ENCODE data around the gene SLC39A1. TPM values are rescaled to one million over a fixed set of nuclear protein-coding genes. Genes with fewer than 3 reads are reported as not detected.

SLC39A1 gene
- total and polyA plus RNA-seq, 9 of the 15 experiments (the other 6 are each of a cell fraction or from before 2014, with no cell fraction given): 9.9 to 81.1 (median 62.7) TPM

DNA sequence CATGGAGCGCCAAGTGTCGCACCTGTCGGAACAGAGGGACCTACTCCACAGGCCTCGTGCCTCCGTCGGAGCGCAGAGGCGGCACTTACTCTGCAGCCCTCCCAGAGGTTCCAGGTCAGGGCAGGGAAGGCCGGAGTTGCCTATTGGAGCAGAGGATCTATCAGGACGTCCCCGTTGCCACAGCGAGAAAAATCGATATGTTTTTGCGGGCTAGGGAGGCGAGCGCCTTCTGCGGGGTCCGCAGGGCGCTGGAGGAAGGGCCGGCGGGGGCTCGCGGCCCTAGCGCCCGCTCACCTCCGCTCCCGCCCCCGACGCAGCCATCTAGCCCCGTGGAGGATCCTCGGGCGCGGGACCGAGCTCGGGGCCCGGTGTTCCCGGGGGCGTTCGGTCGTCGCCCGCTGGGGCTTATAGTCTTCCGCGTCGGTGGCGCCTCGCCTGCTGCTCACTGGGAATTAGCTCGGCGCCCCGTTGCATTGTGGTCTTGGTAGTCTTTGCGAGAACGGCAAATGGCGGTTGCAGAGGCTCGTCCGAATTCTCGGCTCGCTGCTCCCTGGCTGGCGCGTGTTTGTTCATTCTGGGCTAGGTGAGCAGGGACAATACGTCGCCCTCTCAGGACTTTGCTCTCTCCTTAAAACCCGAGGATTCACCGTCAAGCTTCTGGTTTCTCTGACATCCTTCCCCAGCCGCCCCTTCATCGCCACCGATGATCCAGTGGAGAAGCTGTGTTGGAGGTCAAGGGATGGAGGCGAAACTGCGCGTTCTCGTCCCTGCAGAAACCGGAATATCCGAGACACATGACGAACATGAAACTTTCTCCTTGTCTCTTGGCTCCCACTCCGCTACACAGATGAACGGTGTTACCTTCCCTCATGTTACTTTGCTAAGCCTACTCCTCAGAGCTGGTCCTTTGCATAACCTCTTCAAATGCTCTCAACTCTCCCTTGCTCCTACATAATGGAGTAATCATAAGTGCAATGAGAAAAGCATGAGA is 14.2 kb upstream of the SLC39A1 start, which contains the start of gene JTB (continued):
- TF ChIP-seq, protein P1, sequence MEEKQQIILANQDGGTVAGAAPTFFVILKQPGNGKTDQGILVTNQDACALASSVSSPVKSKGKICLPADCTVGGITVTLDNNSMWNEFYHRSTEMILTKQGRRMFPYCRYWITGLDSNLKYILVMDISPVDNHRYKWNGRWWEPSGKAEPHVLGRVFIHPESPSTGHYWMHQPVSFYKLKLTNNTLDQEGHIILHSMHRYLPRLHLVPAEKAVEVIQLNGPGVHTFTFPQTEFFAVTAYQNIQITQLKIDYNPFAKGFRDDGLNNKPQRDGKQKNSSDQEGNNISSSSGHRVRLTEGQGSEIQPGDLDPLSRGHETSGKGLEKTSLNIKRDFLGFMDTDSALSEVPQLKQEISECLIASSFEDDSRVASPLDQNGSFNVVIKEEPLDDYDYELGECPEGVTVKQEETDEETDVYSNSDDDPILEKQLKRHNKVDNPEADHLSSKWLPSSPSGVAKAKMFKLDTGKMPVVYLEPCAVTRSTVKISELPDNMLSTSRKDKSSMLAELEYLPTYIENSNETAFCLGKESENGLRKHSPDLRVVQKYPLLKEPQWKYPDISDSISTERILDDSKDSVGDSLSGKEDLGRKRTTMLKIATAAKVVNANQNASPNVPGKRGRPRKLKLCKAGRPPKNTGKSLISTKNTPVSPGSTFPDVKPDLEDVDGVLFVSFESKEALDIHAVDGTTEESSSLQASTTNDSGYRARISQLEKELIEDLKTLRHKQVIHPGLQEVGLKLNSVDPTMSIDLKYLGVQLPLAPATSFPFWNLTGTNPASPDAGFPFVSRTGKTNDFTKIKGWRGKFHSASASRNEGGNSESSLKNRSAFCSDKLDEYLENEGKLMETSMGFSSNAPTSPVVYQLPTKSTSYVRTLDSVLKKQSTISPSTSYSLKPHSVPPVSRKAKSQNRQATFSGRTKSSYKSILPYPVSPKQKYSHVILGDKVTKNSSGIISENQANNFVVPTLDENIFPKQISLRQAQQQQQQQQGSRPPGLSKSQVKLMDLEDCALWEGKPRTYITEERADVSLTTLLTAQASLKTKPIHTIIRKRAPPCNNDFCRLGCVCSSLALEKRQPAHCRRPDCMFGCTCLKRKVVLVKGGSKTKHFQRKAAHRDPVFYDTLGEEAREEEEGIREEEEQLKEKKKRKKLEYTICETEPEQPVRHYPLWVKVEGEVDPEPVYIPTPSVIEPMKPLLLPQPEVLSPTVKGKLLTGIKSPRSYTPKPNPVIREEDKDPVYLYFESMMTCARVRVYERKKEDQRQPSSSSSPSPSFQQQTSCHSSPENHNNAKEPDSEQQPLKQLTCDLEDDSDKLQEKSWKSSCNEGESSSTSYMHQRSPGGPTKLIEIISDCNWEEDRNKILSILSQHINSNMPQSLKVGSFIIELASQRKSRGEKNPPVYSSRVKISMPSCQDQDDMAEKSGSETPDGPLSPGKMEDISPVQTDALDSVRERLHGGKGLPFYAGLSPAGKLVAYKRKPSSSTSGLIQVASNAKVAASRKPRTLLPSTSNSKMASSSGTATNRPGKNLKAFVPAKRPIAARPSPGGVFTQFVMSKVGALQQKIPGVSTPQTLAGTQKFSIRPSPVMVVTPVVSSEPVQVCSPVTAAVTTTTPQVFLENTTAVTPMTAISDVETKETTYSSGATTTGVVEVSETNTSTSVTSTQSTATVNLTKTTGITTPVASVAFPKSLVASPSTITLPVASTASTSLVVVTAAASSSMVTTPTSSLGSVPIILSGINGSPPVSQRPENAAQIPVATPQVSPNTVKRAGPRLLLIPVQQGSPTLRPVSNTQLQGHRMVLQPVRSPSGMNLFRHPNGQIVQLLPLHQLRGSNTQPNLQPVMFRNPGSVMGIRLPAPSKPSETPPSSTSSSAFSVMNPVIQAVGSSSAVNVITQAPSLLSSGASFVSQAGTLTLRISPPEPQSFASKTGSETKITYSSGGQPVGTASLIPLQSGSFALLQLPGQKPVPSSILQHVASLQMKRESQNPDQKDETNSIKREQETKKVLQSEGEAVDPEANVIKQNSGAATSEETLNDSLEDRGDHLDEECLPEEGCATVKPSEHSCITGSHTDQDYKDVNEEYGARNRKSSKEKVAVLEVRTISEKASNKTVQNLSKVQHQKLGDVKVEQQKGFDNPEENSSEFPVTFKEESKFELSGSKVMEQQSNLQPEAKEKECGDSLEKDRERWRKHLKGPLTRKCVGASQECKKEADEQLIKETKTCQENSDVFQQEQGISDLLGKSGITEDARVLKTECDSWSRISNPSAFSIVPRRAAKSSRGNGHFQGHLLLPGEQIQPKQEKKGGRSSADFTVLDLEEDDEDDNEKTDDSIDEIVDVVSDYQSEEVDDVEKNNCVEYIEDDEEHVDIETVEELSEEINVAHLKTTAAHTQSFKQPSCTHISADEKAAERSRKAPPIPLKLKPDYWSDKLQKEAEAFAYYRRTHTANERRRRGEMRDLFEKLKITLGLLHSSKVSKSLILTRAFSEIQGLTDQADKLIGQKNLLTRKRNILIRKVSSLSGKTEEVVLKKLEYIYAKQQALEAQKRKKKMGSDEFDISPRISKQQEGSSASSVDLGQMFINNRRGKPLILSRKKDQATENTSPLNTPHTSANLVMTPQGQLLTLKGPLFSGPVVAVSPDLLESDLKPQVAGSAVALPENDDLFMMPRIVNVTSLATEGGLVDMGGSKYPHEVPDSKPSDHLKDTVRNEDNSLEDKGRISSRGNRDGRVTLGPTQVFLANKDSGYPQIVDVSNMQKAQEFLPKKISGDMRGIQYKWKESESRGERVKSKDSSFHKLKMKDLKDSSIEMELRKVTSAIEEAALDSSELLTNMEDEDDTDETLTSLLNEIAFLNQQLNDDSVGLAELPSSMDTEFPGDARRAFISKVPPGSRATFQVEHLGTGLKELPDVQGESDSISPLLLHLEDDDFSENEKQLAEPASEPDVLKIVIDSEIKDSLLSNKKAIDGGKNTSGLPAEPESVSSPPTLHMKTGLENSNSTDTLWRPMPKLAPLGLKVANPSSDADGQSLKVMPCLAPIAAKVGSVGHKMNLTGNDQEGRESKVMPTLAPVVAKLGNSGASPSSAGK (IDR thresholded peaks at IDR 0.05): peak; percentile 87
- peak; percentile 80 for TF ChIP-seq CREB1 (IDR thresholded peaks at IDR 0.05)
- TF ChIP-seq CREB1 (CRISPR knock-in tag; IDR thresholded peaks at IDR 0.05): peak; percentile 64; the same call in 1 of the 2 replicates
- no peak for TF ChIP-seq CBX3 (IDR thresholded peaks at IDR 0.05; ENCODE audit: borderline replicate concordance in 1 of 2, low read length in 2 of 2)
- TF ChIP-seq TBL1XR1 (IDR thresholded peaks at IDR 0.05; ENCODE audit: low read length in 2 of 2): no peak
- no peak for TF ChIP-seq FOSL1 (tag; conservative IDR thresholded peaks at IDR 0.05)
- no peak for TF ChIP-seq HNRNPUL1 (IDR thresholded peaks at IDR 0.05; ENCODE audit: low read length)
- TF ChIP-seq NR3C1 (CRISPR knock-in tag; IDR thresholded peaks at IDR 0.05): 0 out of 2 replicates have a peak, but pooled peaks have one; percentile 49
- TF ChIP-seq, protein P2, sequence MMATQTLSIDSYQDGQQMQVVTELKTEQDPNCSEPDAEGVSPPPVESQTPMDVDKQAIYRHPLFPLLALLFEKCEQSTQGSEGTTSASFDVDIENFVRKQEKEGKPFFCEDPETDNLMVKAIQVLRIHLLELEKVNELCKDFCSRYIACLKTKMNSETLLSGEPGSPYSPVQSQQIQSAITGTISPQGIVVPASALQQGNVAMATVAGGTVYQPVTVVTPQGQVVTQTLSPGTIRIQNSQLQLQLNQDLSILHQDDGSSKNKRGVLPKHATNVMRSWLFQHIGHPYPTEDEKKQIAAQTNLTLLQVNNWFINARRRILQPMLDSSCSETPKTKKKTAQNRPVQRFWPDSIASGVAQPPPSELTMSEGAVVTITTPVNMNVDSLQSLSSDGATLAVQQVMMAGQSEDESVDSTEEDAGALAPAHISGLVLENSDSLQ (IDR thresholded peaks at IDR 0.05): peak; percentile 4; the same call in 1 of the 2 replicates
- no peak for TF ChIP-seq ZNF41 (CRISPR knock-in tag; conservative IDR thresholded peaks at IDR 0.05)
- TF ChIP-seq GATAD2B (IDR thresholded peaks at IDR 0.05; ENCODE audit: borderline replicate concordance): 0 out of 2 replicates have a peak, but pooled peaks have one; percentile 13
- TF ChIP-seq SIN3B (IDR thresholded peaks at IDR 0.05; ENCODE audit: low read depth): peak; percentile 45; the same call in 1 of the 2 replicates
- TF ChIP-seq, protein P3, sequence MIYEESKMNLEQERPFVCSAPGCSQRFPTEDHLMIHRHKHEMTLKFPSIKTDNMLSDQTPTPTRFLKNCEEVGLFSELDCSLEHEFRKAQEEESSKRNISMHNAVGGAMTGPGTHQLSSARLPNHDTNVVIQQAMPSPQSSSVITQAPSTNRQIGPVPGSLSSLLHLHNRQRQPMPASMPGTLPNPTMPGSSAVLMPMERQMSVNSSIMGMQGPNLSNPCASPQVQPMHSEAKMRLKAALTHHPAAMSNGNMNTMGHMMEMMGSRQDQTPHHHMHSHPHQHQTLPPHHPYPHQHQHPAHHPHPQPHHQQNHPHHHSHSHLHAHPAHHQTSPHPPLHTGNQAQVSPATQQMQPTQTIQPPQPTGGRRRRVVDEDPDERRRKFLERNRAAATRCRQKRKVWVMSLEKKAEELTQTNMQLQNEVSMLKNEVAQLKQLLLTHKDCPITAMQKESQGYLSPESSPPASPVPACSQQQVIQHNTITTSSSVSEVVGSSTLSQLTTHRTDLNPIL (CRISPR knock-in tag; IDR thresholded peaks at IDR 0.05): no peak
